H1 (cell line): ENCODE measurements around the gene MAP3K15. TPM values are rescaled to one million over a fixed set of nuclear protein-coding genes. Genes with fewer than 3 reads are reported as not detected.

Experiments
- BCL11A ChIP-seq, 2 experiments: IDR thresholded peaks; one replicate each; pipeline ENCODE4 v1.6.1; 2011; ENCODE audit warnings: low read depth in 2 of 2, low read length in 2 of 2, mild to moderate bottlenecking in 2 of 2
- E2F6 ChIP-seq: IDR thresholded peaks from 2 replicates; pipeline ENCODE4 v1.6.1; 2012; ENCODE audit warnings: inconsistent platforms
- EP300 ChIP-seq, 2 experiments: IDR thresholded peaks; 1 replicate in 1 of 2; 2 replicates in 1 of 2; pipeline ENCODE4 v1.6.1; 2011 to 2012; ENCODE audit warnings: low read depth in 2 of 2, low read length in 2 of 2, mild to moderate bottlenecking in 2 of 2, borderline replicate concordance in 1 of 2, inconsistent platforms in 1 of 2, moderate library complexity in 1 of 2
- MAFK ChIP-seq: IDR thresholded peaks from 2 replicates; pipeline ENCODE4 v1.6.1; 2012; ENCODE audit warnings: low read depth, mild to moderate bottlenecking, improper control_type of control experiment, low read length
- SIN3A ChIP-seq, 2 experiments: IDR thresholded peaks in 1 of 2; conservative IDR thresholded peaks in 1 of 2; 2 replicates each; pipeline ENCODE4 v1.6.1; 2011 to 2012; ENCODE audit warnings: low read length in 2 of 2, improper control_type of control experiment in 1 of 2, low read depth in 1 of 2, mild to moderate bottlenecking in 1 of 2
- SP2 ChIP-seq: IDR thresholded peaks from 2 replicates; pipeline ENCODE4 v1.6.1; 2012; ENCODE audit warnings: mild to moderate bottlenecking, low read length, inconsistent platforms
- TAF7 ChIP-seq: optimal IDR thresholded peaks from 2 replicates; pipeline ENCODE3; 2011; ENCODE audit warnings: low read depth, mild to moderate bottlenecking, inconsistent platforms, low read length, moderate library complexity, borderline replicate concordance
- YY1 ChIP-seq: IDR thresholded peaks from 2 replicates; pipeline ENCODE4 v1.6.1; 2011; ENCODE audit warnings: low read depth, mild to moderate bottlenecking, low read length
- polyA plus RNA-seq, 7 experiments: library from polyadenylated mRNA; depleted of rRNA in 3 of 7; stranded (reverse) in 5 of 7; unstranded in 2 of 7; fragments of >200 nt in 5 of 7; fragments of 200-250 nt in 2 of 7; gene quantifications; 1 replicate in 5 of 7; 2 replicates in 1 of 7; 4 replicates in 1 of 7; pipeline versions ENCODE4 v1.2.1 to v1.2.3, GENCODE V29; 2011 to 2013; ENCODE audit warnings: missing spikeins in 2 of 7, mixed read lengths in 2 of 7
- total RNA-seq: library from RNA; stranded (reverse); fragmentation: NEBNext Ultra II Directional; extraction: Animal tissue kit (Norgen Biotek cat#: 25700); gene quantifications from 2 replicates; pipeline ENCODE4 v1.2.1, GENCODE V29; 2021
- TF ChIP-seq, protein P1 (sequence below): fragments of 300-600 bp; sonication (generic); IDR thresholded peaks from 2 replicates; pipeline ENCODE4 v1.7.1; 2012; ENCODE audit warnings: low read length, moderate library complexity, mild to moderate bottlenecking, inconsistent platforms; ENCODE audit not compliant: insufficient replicate concordance

The MAP3K15 gene
- total and polyA plus RNA-seq, 2 of the 8 experiments (the other 6 are each of a cell fraction or from before 2014, with no cell fraction given) = 1.8 to 2.4 TPM

DNA sequence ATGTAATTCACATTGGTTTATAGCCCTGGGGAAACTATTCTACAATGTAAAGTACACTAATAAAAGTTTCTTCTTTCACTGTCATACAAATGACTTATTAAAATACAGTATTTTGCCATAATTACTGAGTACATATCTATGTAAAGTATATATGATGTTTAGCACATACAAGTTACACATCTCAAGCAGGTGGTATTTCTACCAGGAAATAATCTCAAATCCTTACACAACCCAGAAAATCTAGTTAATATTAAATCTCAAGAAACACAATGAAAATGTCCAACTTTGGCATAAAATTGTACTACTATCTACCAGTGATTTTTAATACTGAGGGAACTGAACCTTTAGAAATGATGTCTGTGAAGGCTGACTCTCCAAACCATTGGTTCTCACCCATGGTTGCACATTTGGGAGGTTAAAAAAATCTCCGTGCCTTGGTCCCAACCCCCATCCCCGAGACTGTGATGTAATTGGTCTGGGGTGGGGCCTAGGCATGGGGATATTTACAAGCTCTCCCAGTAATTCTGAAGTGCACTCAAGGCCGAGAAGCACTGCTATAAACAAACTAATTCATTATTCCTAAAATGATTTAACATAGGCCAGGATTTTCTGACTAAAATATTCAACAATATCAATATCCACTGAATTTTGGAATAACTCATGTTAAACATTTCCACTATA is 27.6 kb downstream of the MAP3K15 start (continued):
- TF ChIP-seq, protein P1, sequence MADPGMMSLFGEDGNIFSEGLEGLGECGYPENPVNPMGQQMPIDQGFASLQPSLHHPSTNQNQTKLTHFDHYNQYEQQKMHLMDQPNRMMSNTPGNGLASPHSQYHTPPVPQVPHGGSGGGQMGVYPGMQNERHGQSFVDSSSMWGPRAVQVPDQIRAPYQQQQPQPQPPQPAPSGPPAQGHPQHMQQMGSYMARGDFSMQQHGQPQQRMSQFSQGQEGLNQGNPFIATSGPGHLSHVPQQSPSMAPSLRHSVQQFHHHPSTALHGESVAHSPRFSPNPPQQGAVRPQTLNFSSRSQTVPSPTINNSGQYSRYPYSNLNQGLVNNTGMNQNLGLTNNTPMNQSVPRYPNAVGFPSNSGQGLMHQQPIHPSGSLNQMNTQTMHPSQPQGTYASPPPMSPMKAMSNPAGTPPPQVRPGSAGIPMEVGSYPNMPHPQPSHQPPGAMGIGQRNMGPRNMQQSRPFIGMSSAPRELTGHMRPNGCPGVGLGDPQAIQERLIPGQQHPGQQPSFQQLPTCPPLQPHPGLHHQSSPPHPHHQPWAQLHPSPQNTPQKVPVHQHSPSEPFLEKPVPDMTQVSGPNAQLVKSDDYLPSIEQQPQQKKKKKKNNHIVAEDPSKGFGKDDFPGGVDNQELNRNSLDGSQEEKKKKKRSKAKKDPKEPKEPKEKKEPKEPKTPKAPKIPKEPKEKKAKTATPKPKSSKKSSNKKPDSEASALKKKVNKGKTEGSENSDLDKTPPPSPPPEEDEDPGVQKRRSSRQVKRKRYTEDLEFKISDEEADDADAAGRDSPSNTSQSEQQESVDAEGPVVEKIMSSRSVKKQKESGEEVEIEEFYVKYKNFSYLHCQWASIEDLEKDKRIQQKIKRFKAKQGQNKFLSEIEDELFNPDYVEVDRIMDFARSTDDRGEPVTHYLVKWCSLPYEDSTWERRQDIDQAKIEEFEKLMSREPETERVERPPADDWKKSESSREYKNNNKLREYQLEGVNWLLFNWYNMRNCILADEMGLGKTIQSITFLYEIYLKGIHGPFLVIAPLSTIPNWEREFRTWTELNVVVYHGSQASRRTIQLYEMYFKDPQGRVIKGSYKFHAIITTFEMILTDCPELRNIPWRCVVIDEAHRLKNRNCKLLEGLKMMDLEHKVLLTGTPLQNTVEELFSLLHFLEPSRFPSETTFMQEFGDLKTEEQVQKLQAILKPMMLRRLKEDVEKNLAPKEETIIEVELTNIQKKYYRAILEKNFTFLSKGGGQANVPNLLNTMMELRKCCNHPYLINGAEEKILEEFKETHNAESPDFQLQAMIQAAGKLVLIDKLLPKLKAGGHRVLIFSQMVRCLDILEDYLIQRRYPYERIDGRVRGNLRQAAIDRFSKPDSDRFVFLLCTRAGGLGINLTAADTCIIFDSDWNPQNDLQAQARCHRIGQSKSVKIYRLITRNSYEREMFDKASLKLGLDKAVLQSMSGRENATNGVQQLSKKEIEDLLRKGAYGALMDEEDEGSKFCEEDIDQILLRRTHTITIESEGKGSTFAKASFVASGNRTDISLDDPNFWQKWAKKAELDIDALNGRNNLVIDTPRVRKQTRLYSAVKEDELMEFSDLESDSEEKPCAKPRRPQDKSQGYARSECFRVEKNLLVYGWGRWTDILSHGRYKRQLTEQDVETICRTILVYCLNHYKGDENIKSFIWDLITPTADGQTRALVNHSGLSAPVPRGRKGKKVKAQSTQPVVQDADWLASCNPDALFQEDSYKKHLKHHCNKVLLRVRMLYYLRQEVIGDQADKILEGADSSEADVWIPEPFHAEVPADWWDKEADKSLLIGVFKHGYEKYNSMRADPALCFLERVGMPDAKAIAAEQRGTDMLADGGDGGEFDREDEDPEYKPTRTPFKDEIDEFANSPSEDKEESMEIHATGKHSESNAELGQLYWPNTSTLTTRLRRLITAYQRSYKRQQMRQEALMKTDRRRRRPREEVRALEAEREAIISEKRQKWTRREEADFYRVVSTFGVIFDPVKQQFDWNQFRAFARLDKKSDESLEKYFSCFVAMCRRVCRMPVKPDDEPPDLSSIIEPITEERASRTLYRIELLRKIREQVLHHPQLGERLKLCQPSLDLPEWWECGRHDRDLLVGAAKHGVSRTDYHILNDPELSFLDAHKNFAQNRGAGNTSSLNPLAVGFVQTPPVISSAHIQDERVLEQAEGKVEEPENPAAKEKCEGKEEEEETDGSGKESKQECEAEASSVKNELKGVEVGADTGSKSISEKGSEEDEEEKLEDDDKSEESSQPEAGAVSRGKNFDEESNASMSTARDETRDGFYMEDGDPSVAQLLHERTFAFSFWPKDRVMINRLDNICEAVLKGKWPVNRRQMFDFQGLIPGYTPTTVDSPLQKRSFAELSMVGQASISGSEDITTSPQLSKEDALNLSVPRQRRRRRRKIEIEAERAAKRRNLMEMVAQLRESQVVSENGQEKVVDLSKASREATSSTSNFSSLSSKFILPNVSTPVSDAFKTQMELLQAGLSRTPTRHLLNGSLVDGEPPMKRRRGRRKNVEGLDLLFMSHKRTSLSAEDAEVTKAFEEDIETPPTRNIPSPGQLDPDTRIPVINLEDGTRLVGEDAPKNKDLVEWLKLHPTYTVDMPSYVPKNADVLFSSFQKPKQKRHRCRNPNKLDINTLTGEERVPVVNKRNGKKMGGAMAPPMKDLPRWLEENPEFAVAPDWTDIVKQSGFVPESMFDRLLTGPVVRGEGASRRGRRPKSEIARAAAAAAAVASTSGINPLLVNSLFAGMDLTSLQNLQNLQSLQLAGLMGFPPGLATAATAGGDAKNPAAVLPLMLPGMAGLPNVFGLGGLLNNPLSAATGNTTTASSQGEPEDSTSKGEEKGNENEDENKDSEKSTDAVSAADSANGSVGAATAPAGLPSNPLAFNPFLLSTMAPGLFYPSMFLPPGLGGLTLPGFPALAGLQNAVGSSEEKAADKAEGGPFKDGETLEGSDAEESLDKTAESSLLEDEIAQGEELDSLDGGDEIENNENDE = no peak
- TF ChIP-seq TAF7 (no peak), E2F6 (no peak), BCL11A (IDR thresholded peaks at IDR 0.05; ENCODE audit: low read depth in 2 of 2, low read length in 2 of 2) (no peak), MAFK (no peak), SP2 (no peak), SIN3A (conservative IDR thresholded peaks at IDR 0.05 in 1 of 2, IDR thresholded peaks at IDR 0.05 in 1 of 2; ENCODE audit: low read depth in 1 of 2, low read length in 2 of 2) (no peak), EP300 (IDR thresholded peaks at IDR 0.05; ENCODE audit: borderline replicate concordance in 1 of 2, low read depth in 2 of 2, low read length in 2 of 2) (no peak), YY1 (no peak)
